Measurements from ENCODE around the gene SEMA5A. TPM values are rescaled to one million over a fixed set of nuclear protein-coding genes. Genes with fewer than 3 reads are reported as not detected.

Gene SEMA5A
- total and polyA plus RNA-seq, 7 donors = 0.24 to 3.9 (median 0.66) TPM

GRCh38 chr5:9108162-9108561 is 437.7 kb downstream of the SEMA5A start:
- DNase-seq (no peak), ATAC-seq (no peak)
- Histone ChIP-seq H3K27ac (no peak overlapping the region), H3K4me1 (no peaks in the 10 kb centered on the region), H3K9me3 (no peaks in the 10 kb centered on the region), H3K4me3 (no peak overlapping the region), H3K27me3 (ENCODE audit: insufficient read depth in 3 of 3, low read length in 2 of 3) (no peaks in the 10 kb centered on the region), H3K36me3 (ENCODE audit: insufficient read depth in 1 of 2, low read depth in 1 of 2) (no peaks in the 10 kb centered on the region)
- WGBS, 3 donors = 72 to 75% (median 73%) methylated on average over 6 of the region's 6 CpGs
- TF ChIP-seq CTCF (IDR thresholded peaks at IDR 0.05) = no peak
- intact Hi-C loops (cut with DNase I) = no loop called here

- no peaks in the 10 kb centered on the region for H3K27me3 ChIP-seq (ENCODE audit: insufficient read depth in 3 of 3, low read length in 2 of 3)
- no peaks in the 10 kb centered on the region for H3K4me1 ChIP-seq
- DNase-seq (no peak), ATAC-seq (no peak)
- intact Hi-C loops (cut with DNase I) = no loop called here
- H3K27ac ChIP-seq = no peak overlapping the region
- no peak overlapping the region for H3K4me3 ChIP-seq
- no peaks in the 10 kb centered on the region for H3K36me3 ChIP-seq (ENCODE audit: insufficient read depth in 1 of 2, low read depth in 1 of 2)
- no peaks in the 10 kb centered on the region for H3K9me3 ChIP-seq
- WGBS, 3 donors = 69 to 85% (median 74%) methylated on average over 3 of the region's 3 CpGs
- TF ChIP-seq CTCF (IDR thresholded peaks at IDR 0.05) = no peak
Measured at GRCh38 chr5:9105851-9106250, 440.0 kb downstream of the SEMA5A start.

GRCh38 chr5:9104571-9105339 is 441.1 kb downstream of the SEMA5A start:
- H3K27me3 ChIP-seq (ENCODE audit: insufficient read depth in 3 of 3, low read length in 2 of 3) = no peaks in the 10 kb centered on the region
- ATAC-seq = no peak
- no peaks in the 10 kb centered on the region for H3K9me3 ChIP-seq
- DNase-seq = no peak
- 44 to 51% (median 51%) methylated on average over 3 of the region's 3 CpGs for WGBS, 3 donors
- no peaks in the 10 kb centered on the region for H3K36me3 ChIP-seq (ENCODE audit: insufficient read depth in 1 of 2, low read depth in 1 of 2)
- H3K27ac ChIP-seq = no peak overlapping the region
- intact Hi-C loops (cut with DNase I) = no loop called here
- no peak for TF ChIP-seq CTCF (IDR thresholded peaks at IDR 0.05)
- H3K4me3 ChIP-seq = no peak overlapping the region
- no peaks in the 10 kb centered on the region for H3K4me1 ChIP-seq

- WGBS, 3 donors = 58 to 69% (median 61%) methylated on average over 4 of the region's 4 CpGs
- Histone ChIP-seq H3K36me3 (ENCODE audit: insufficient read depth in 1 of 2, low read depth in 1 of 2) (no peaks in the 10 kb centered on the region), H3K4me3 (no peak overlapping the region), H3K9me3 (no peaks in the 10 kb centered on the region), H3K4me1 (no peaks in the 10 kb centered on the region), H3K27me3 (ENCODE audit: insufficient read depth in 3 of 3, low read length in 2 of 3) (no peaks in the 10 kb centered on the region), H3K27ac (no peak overlapping the region)
- TF ChIP-seq CTCF (IDR thresholded peaks at IDR 0.05) = no peak
- no peak for ATAC-seq
- DNase-seq = no peak
- intact Hi-C loops (cut with DNase I) = no loop called here
Measured at GRCh38 chr5:9103290-9103689, 442.6 kb downstream of the SEMA5A start.

- intact Hi-C loops (cut with DNase I) = no loop called here
- Histone ChIP-seq H3K9me3 (no peaks in the 10 kb centered on the region), H3K27me3 (ENCODE audit: insufficient read depth in 3 of 3, low read length in 2 of 3) (no peaks in the 10 kb centered on the region), H3K27ac (no peak overlapping the region), H3K36me3 (ENCODE audit: insufficient read depth in 1 of 2, low read depth in 1 of 2) (no peaks in the 10 kb centered on the region), H3K4me3 (no peak overlapping the region), H3K4me1 (no peaks in the 10 kb centered on the region)
- TF ChIP-seq CTCF (IDR thresholded peaks at IDR 0.05) = no peak
- WGBS, 3 donors = 48 to 68% (median 66%) methylated on average over 2 of the region's 2 CpGs
- no peak for ATAC-seq
- DNase-seq = no peak
Measured at GRCh38 chr5:9099689-9100088, 446.2 kb downstream of the SEMA5A start.
